GM18499 (cell line): ENCODE measurements around the gene MDFIC.

ENCODE experiments used
- ATAC-seq: cut with Tn5 transposase; IDR thresholded peaks from one replicate; pipeline ENCODE4 v1.9.1; 2021; ENCODE audit warnings: moderate number of reproducible peaks; ENCODE audit not compliant: insufficient read depth, unreplicated experiment

Gene MDFIC

GRCh38 chr7:114924038-114924712, 2.3 kb downstream of the MDFIC start:
- ATAC-seq: peak; percentile 28

- ATAC-seq: no peak
Measured at GRCh38 chr7:114925434-114925833, 3.5 kb downstream of the MDFIC start.

- ATAC-seq: no peak
Measured at GRCh38 chr7:114928060-114928459, 6.2 kb downstream of the MDFIC start.

- no peak for ATAC-seq
Measured at GRCh38 chr7:114929570-114929969, 7.7 kb downstream of the MDFIC start.

GRCh38 chr7:114930107-114930661, 8.3 kb downstream of the MDFIC start:
- ATAC-seq: no peak

- peak; percentile 24 for ATAC-seq
Measured at GRCh38 chr7:114930829-114931655, 9.1 kb downstream of the MDFIC start.

GRCh38 chr7:114931656-114932011, 9.7 kb downstream of the MDFIC start:
- peak; percentile 52 for ATAC-seq

GRCh38 chr7:114932991-114933390, 11.1 kb downstream of the MDFIC start:
- ATAC-seq: no peak

- no peak for ATAC-seq
Measured at GRCh38 chr7:114933658-114934057, 11.8 kb downstream of the MDFIC start.

- ATAC-seq: no peak
Measured at GRCh38 chr7:114934086-114934485, 12.2 kb downstream of the MDFIC start.

- no peak for ATAC-seq
Measured at GRCh38 chr7:114934713-114935112, 12.8 kb downstream of the MDFIC start.

GRCh38 chr7:114936471-114936870, 14.6 kb downstream of the MDFIC start:
- no peak for ATAC-seq

- ATAC-seq: no peak
Measured at GRCh38 chr7:114937446-114937845, 15.6 kb downstream of the MDFIC start.

GRCh38 chr7:114938785-114939184, 16.9 kb downstream of the MDFIC start:
- no peak for ATAC-seq

GRCh38 chr7:114939484-114940097, 17.7 kb downstream of the MDFIC start:
- ATAC-seq: no peak

- ATAC-seq: no peak
Measured at GRCh38 chr7:114940220-114940619, 18.3 kb downstream of the MDFIC start.

GRCh38 chr7:114941692-114942091, 19.8 kb downstream of the MDFIC start:
- no peak for ATAC-seq

- no peak for ATAC-seq
Measured at GRCh38 chr7:114942446-114943175, 20.7 kb downstream of the MDFIC start.

- no peak for ATAC-seq
Measured at GRCh38 chr7:114943530-114943929, 21.6 kb downstream of the MDFIC start.

GRCh38 chr7:114943953-114944744, 22.3 kb downstream of the MDFIC start:
- no peak for ATAC-seq
